A673 (cell line): Measurements from ENCODE around the gene NPR2. TPM values are rescaled to one million over a fixed set of nuclear protein-coding genes. Genes with fewer than 3 reads are reported as not detected.

Source experiments
- BruUV-seq: library from RNA; stranded (reverse); fragments of 400-500 nt; replicated peaks from 2 replicates; lab custom pipeline; 2021; lab: Mats Ljungman, UMichigan
- CTCF ChIA-PET: fragments of 300-600 bp; sonication (Branson Sonifier 250); formaldehyde crosslinking; loops from one replicate; lab custom pipeline; 2022; ENCODE audit warnings: antibody characterized with exemption; lab: Charles Lee
- POLR2A ChIA-PET: fragments of 300-600 bp; sonication (Branson Sonifier 250); formaldehyde crosslinking; loops from one replicate; lab custom pipeline; 2022; ENCODE audit warnings: antibody characterized with exemption; ENCODE audit not compliant: low non-redundant PET; lab: Charles Lee
- DNase-seq: peaks from one replicate; pipeline ENCODE4 v3.0.0-alpha.2; 2015; ENCODE audit warnings: low spot score
- H3K27ac ChIP-seq: fragments of 200-600 bp; sonication (generic); 2 replicates; pipeline ENCODE4 v1.5.1; 2016; ENCODE audit warnings: mixed run types, low read depth, mild to moderate bottlenecking, mixed read lengths, antibody characterized with exemption, low read length; ENCODE audit not compliant: poor library complexity, severe bottlenecking
- H3K27me3 ChIP-seq: fragments of 200-600 bp; sonication (generic); replicated peaks from 2 replicates; pipeline ENCODE4 v1.6.1; 2017; ENCODE audit warnings: mixed run types, low read depth, mild to moderate bottlenecking, mixed read lengths, antibody characterized with exemption, low read length; ENCODE audit not compliant: insufficient read depth, poor library complexity
- H3K36me3 ChIP-seq: fragments of 200-600 bp; sonication (generic); 2 replicates; pipeline ENCODE4 v1.6.1; 2016; ENCODE audit warnings: mixed run types, mild to moderate bottlenecking, mixed read lengths, antibody characterized with exemption, low read length; ENCODE audit not compliant: insufficient read depth, poor library complexity, severe bottlenecking
- H3K4me1 ChIP-seq: fragments of 200-600 bp; sonication (generic); 2 replicates; pipeline ENCODE4 v1.6.1; 2017; ENCODE audit warnings: mixed run types, mild to moderate bottlenecking, mixed read lengths, antibody characterized with exemption, low read length; ENCODE audit not compliant: insufficient read depth, poor library complexity, severe bottlenecking
- H3K4me3 ChIP-seq: fragments of 200-600 bp; sonication (generic); 2 replicates; pipeline ENCODE4 v1.5.1; 2016; ENCODE audit warnings: low read depth, mixed run types, mild to moderate bottlenecking, mixed read lengths, low read length; ENCODE audit not compliant: poor library complexity, severe bottlenecking
- H3K9me3 ChIP-seq: fragments of 200-600 bp; sonication (generic); 2 replicates; pipeline ENCODE4 v1.6.1; 2016; ENCODE audit warnings: mixed run types, low read depth, mild to moderate bottlenecking, mixed read lengths, antibody characterized with exemption, low read length; ENCODE audit not compliant: poor library complexity, severe bottlenecking
- EZH2 ChIP-seq: fragments of 200-600 bp; sonication (generic); IDR thresholded peaks from 2 replicates; pipeline ENCODE4 v1.6.1; 2017; ENCODE audit warnings: borderline replicate concordance, low read depth, mild to moderate bottlenecking, mixed read lengths, antibody characterized with exemption, low read length; ENCODE audit not compliant: poor library complexity, severe bottlenecking
- intact Hi-C: fragments of 100-400 bp; cut with micrococcal nuclease; formaldehyde crosslinking; loops from one replicate; pipeline ENCODE4 v1.10.0; 2022; ENCODE audit not compliant: unreplicated experiment
- total RNA-seq: library from RNA; stranded (reverse); gene quantifications from 2 replicates; pipeline ENCODE4 v1.2.3, GENCODE V29; 2021
- TF ChIP-seq, protein P1 (sequence below): fragments of 300-800, 200-600 bp; sonication (generic); conservative IDR thresholded peaks from 2 replicates; pipeline ENCODE4 v1.5.1; 2017; ENCODE audit warnings: low read depth, mild to moderate bottlenecking, antibody characterized with exemption, low read length, moderate library complexity, mixed read lengths

The NPR2 gene
- total RNA-seq, 1 experiment from 2014 or later, result 9.1 TPM

GRCh38 chr9:35789541-35789940 lies 1.9 kb upstream of the NPR2 start:
- ChIA-PET CTCF (interaction anchor here (1.1 to 2.0 kb wide), 10 partner anchors 14 to 539 kb away, joined by 3 to 40 read pairs (median 5); no protein-coding TSS in a partner anchor), POLR2A (no interaction called here)
- no peak overlapping the region for H3K4me3 ChIP-seq
- no peaks in the 10 kb centered on the region for H3K27me3 ChIP-seq
- TF ChIP-seq, protein P1, sequence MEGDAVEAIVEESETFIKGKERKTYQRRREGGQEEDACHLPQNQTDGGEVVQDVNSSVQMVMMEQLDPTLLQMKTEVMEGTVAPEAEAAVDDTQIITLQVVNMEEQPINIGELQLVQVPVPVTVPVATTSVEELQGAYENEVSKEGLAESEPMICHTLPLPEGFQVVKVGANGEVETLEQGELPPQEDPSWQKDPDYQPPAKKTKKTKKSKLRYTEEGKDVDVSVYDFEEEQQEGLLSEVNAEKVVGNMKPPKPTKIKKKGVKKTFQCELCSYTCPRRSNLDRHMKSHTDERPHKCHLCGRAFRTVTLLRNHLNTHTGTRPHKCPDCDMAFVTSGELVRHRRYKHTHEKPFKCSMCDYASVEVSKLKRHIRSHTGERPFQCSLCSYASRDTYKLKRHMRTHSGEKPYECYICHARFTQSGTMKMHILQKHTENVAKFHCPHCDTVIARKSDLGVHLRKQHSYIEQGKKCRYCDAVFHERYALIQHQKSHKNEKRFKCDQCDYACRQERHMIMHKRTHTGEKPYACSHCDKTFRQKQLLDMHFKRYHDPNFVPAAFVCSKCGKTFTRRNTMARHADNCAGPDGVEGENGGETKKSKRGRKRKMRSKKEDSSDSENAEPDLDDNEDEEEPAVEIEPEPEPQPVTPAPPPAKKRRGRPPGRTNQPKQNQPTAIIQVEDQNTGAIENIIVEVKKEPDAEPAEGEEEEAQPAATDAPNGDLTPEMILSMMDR, result no peak
- TF ChIP-seq EZH2, result no peak
- intact Hi-C loops, result no loop called here
- no TSS peak for BruUV-seq
- no peaks in the 10 kb centered on the region for H3K9me3 ChIP-seq
- H3K4me1 ChIP-seq, result no peaks in the 10 kb centered on the region
- DNase-seq, result no peak
- H3K36me3 ChIP-seq, result no peaks in the 10 kb centered on the region
- no peak overlapping the region for H3K27ac ChIP-seq

- no peak overlapping the region for H3K4me3 ChIP-seq
- ChIA-PET CTCF (interaction anchor here (0.7 to 2.0 kb wide), 14 partner anchors 12 to 1298 kb away, joined by 3 to 40 read pairs (median 5); no protein-coding TSS in a partner anchor), POLR2A (interaction anchor here (0.8 kb wide), 1 partner anchor 27 kb away, joined by 3 read pairs; no protein-coding TSS in a partner anchor)
- TF ChIP-seq EZH2, result no peak
- TF ChIP-seq, protein P1, result no peak
- H3K27me3 ChIP-seq, result no peaks in the 10 kb centered on the region
- H3K27ac ChIP-seq, result no peak overlapping the region
- no peaks in the 10 kb centered on the region for H3K4me1 ChIP-seq
- H3K36me3 ChIP-seq, result no peaks in the 10 kb centered on the region
- no TSS peak for BruUV-seq
- DNase-seq, result no peak
- H3K9me3 ChIP-seq, result no peaks in the 10 kb centered on the region
- intact Hi-C loops, result loop anchor here (1.0 to 10.0 kb wide), 4 partner anchors 33 to 235 kb away; no protein-coding TSS in a partner anchor
These were observed 1.4 kb upstream of the NPR2 start for GRCh38 chr9:35790025-35790384.

DNA sequence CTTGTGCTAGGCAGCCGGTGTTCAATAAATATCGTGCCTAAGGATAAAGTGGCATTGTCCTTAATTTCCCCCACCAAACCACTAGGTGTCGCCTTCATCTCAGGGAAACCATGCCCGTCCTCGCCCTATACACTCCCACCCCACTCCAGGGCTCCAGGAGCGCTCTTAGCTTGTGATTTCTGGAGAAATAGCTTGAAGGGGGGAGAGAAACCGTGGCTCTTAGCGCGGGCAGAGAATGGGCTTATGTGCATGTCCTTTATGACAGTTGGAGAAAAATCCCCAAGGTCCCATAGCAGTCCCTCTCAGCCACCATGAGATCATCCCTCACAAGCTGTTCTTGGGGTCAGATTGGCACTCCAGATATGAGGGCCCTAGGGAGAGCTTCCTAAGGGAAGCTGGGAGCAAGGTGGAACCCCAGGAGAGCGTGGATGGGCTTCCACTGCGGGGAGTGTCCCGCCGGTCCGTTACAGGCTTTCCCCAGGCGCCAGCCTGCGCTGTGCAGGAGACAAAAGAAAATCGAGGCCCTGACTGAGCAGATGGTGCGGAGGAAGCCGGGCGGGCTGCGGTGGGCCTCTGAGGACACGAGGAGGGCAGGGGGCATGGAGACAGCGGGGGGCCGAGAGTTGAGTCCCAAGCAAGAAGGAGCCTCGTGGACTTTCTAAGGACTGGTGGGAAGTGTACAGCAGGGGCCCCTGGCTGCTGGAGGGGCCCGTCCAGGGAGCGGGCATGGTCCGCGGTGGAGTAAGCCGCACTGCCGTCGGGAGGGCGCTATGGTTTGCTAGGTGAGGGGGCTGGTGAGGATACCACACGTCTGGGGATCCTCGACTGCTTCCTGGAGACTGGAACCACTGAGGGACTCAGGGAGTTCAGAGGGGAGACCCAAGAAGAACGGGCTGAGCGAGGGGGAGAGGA lies 750 bp upstream of the NPR2 start:
- no peaks in the 10 kb centered on the region for H3K4me1 ChIP-seq
- no peak for TF ChIP-seq EZH2
- TF ChIP-seq, protein P1, result peak; percentile 91
- ChIA-PET POLR2A (interaction anchor here (0.6 to 0.8 kb wide), 2 partner anchors 28 to 387 kb away, joined by 3 read pairs; no protein-coding TSS in a partner anchor), CTCF (interaction anchor here (0.5 to 2.0 kb wide), 15 partner anchors 13 to 1299 kb away, joined by 3 to 40 read pairs (median 5); no protein-coding TSS in a partner anchor)
- intact Hi-C loops, result loop anchor here (1.0 to 10.0 kb wide), 4 partner anchors 33 to 234 kb away; no protein-coding TSS in a partner anchor
- H3K4me3 ChIP-seq, result no peak overlapping the region
- H3K27ac ChIP-seq, result no peak overlapping the region
- H3K36me3 ChIP-seq, result no peaks in the 10 kb centered on the region
- peak; percentile 89 for DNase-seq
- BruUV-seq, result no TSS peak
- no peaks in the 10 kb centered on the region for H3K9me3 ChIP-seq
- H3K27me3 ChIP-seq, result no peaks in the 10 kb centered on the region
